Pancreas (tissue), 10 donors: ENCODE measurements around the gene MRAP2. TPM values are rescaled to one million over a fixed set of nuclear protein-coding genes. Genes with fewer than 3 reads are reported as not detected.
"Not testable (repeated sequence)": the region's sequence is repeated elsewhere in the genome, so short reads cannot be mapped to it uniquely, and the experiment has no call there.

Experiments used
- ATAC-seq, 4 donors: fragments of 200-7000 bp; cut with Tn5 transposase; one replicate each; pipeline versions ENCODE4 v1.8.0 to v1.9.1; 2020; ENCODE audit warnings: mild to moderate bottlenecking in 4 of 4, moderate library complexity in 4 of 4
- DNase-seq, 6 donors: peaks; one replicate each; pipeline ENCODE4 v3.0.0-alpha.2; 2020
- FAIRE-seq: peaks from 2 replicates; lab custom pipeline; 2012; peaks lifted over from hg19 to GRCh38; lab: Jason Lieb, UNC
- H3K27ac ChIP-seq, 4 donors: fragments of 200-600 bp; sonication (generic); 1 replicate in 3 of 4; 2 replicates in 1 of 4; pipeline versions ENCODE4 v1.5.0 to v1.8.0; 2020
- H3K27me3 ChIP-seq, 4 donors: fragments of 200-600 bp; one replicate each; pipeline ENCODE4 v1.8.0; 2021
- H3K36me3 ChIP-seq, 3 donors: fragments of 200-600 bp; sonication (generic) in 1 of 3; one replicate each; pipeline versions ENCODE4 v1.5.0 to v1.8.0; 2020 to 2021
- H3K4me1 ChIP-seq, 3 donors: fragments of 200-600 bp; one replicate each; pipeline ENCODE4 v1.8.0; 2021
- H3K4me3 ChIP-seq, 4 donors: fragments of 200-600 bp; sonication (generic) in 2 of 4; one replicate each; pipeline versions ENCODE4 v1.5.0 to v1.8.0; 2020 to 2021
- H3K9me3 ChIP-seq, 4 donors: fragments of 200-600 bp; one replicate each; pipeline ENCODE4 v1.8.0; 2021
- CTCF ChIP-seq, 4 donors: fragments of 200-600 bp; sonication (generic) in 3 of 4; IDR thresholded peaks; one replicate each; pipeline versions ENCODE4 v1.5.0 to v1.8.0; 2021; ENCODE audit warnings: antibody characterized with exemption in 4 of 4
- WGBS, 2 donors: extraction: QIAGEN DNeasy Blood & Tissue Kit; methylation state at CpG; one replicate each; pipeline ENCODE4 v1.1.7; 2013; 5-methylcytosine and 5-hydroxymethylcytosine counted together
- intact Hi-C, 3 donors: fragments of 100-400 bp; cut with DNase I; formaldehyde crosslinking; loops; one replicate each; pipeline versions ENCODE4 v1.11.1 to v1.14.2; 2022
- polyA plus RNA-seq, 2 donors: library from polyadenylated mRNA; stranded (reverse); fragments of 200-250 nt; gene quantifications; one replicate each; pipeline ENCODE4 v1.2.3, GENCODE V29; 2013
- total RNA-seq, 6 donors: library from RNA; stranded (reverse); fragmentation: NEBNext Ultra II Directional in 4 of 6; extraction: Animal tissue kit (Norgen Biotek cat#: 25700) in 4 of 6; gene quantifications; one replicate each; pipeline versions ENCODE4 v1.2.1 to v1.2.4, GENCODE V29; 2021 to 2023
- donor health status: healthy with polysubstance abuse.
- donor health status: DM: no; HTN: no; CAD: no; lungs with moderate emphysema.
- donor health status: DM: no; HTN: no; CAD: no.
- donor health status: control.
- donor health status: control.
- donor health status: Bipolar disorder and iron deficiency.
- donor health status: DM: yes; HTN: yes; CAD: no.
- donor health status: DM: no; HTN: no; CAD: no.
- donor health status: DM: no; HTN: no; CAD: no.
- donor health status: DM: yes; HTN: yes; CAD: no.

MRAP2 gene
- total and polyA plus RNA-seq, 8 donors, result 0.88 to 20.2 (median 2.9) TPM

GRCh38 chr6:84118191-84118590 lies 84.6 kb downstream of the MRAP2 start:
- FAIRE-seq (no peak), ATAC-seq (no peak), DNase-seq (no peak)
- H3K4me1 ChIP-seq, result no peaks in the 10 kb centered on the region
- intact Hi-C loops, result no loop called here
- H3K36me3 ChIP-seq, result no peaks in the 10 kb centered on the region
- no peak overlapping the region for H3K27ac ChIP-seq
- H3K4me3 ChIP-seq, result no peak overlapping the region
- no peak for TF ChIP-seq CTCF (IDR thresholded peaks at IDR 0.05)
- no peaks in the 10 kb centered on the region for H3K9me3 ChIP-seq
- 74 to 79% methylated on average over 5 of the region's 5 CpGs for WGBS, 2 donors
- no peaks in the 10 kb centered on the region for H3K27me3 ChIP-seq

GRCh38 chr6:84119277-84119676 lies 85.7 kb downstream of the MRAP2 start:
- no peaks in the 10 kb centered on the region for H3K9me3 ChIP-seq
- H3K27me3 ChIP-seq, result no peaks in the 10 kb centered on the region
- no peaks in the 10 kb centered on the region for H3K4me1 ChIP-seq
- ATAC-seq (no peak), DNase-seq (no peak), FAIRE-seq (no peak)
- no peak overlapping the region for H3K27ac ChIP-seq
- TF ChIP-seq CTCF (IDR thresholded peaks at IDR 0.05), result no peak
- intact Hi-C loops, result no loop called here
- H3K4me3 ChIP-seq, result no peak overlapping the region
- H3K36me3 ChIP-seq, result no peaks in the 10 kb centered on the region

- Histone ChIP-seq H3K9me3 (no peaks in the 10 kb centered on the region), H3K4me3 (no peak overlapping the region), H3K27ac (no peak overlapping the region), H3K36me3 (peaks cover 0 to 7% (median 0%) of the 10 kb centered on the region in 3 donors), H3K27me3 (no peaks in the 10 kb centered on the region), H3K4me1 (no peaks in the 10 kb centered on the region)
- 89 to 95% methylated on average over 2 of the region's 2 CpGs for WGBS, 2 donors
- intact Hi-C loops, result no loop called here
- no peak for DNase-seq
- no peak for TF ChIP-seq CTCF (IDR thresholded peaks at IDR 0.05)
- ATAC-seq, result no peak
- no peak for FAIRE-seq
Observed at GRCh38 chr6:84123186-84123585, 89.6 kb downstream of the MRAP2 start.

- H3K4me3 ChIP-seq, DNase-seq, H3K36me3 ChIP-seq, H3K27ac ChIP-seq, H3K27me3 ChIP-seq, intact Hi-C loops, H3K9me3 ChIP-seq, FAIRE-seq, H3K4me1 ChIP-seq, ATAC-seq: not testable (repeated sequence)
- WGBS, 2 donors, result 63 to 82% methylated on average over 1 of the region's 1 CpG
Observed at GRCh38 chr6:84129588-84129987, 96.0 kb downstream of the MRAP2 start.

GRCh38 chr6:84133385-84133784 lies 99.8 kb downstream of the MRAP2 start:
- DNase-seq, H3K27ac ChIP-seq, H3K9me3 ChIP-seq, H3K27me3 ChIP-seq, FAIRE-seq, H3K4me1 ChIP-seq, H3K36me3 ChIP-seq, H3K4me3 ChIP-seq, intact Hi-C loops, ATAC-seq: not testable (repeated sequence)
- 94 to 96% methylated on average over 9 of the region's 9 CpGs for WGBS, 2 donors

GRCh38 chr6:84135291-84135690 lies 101.7 kb downstream of the MRAP2 start:
- no peak overlapping the region for H3K27ac ChIP-seq
- no peak for FAIRE-seq
- 91% methylated on average over 5 of the region's 5 CpGs for WGBS, 2 donors
- no peaks in the 10 kb centered on the region for H3K9me3 ChIP-seq
- H3K27me3 ChIP-seq, result no peaks in the 10 kb centered on the region
- no peak for TF ChIP-seq CTCF (IDR thresholded peaks at IDR 0.05)
- intact Hi-C loops, result no loop called here
- no peaks in the 10 kb centered on the region for H3K4me1 ChIP-seq
- no peak for DNase-seq
- no peak for ATAC-seq
- H3K4me3 ChIP-seq, result no peak overlapping the region
- H3K36me3 ChIP-seq, result peaks cover 0 to 3% (median 0%) of the 10 kb centered on the region in 3 donors
